Gastrocnemius medialis (tissue), 4 donors: Measurements from ENCODE around the gene TM9SF2. TPM values are rescaled to one million over a fixed set of nuclear protein-coding genes. Genes with fewer than 3 reads are reported as not detected.

Experiments used
- ATAC-seq, 2 donors: fragments of 150-250 bp; one replicate each; pipeline ENCODE4 v1.9.1; 2016
- DNase-seq, 2 donors: peaks; one replicate each; pipeline ENCODE4 v3.0.0-alpha.2; 2019
- H3K27ac ChIP-seq, 4 donors: fragments of 200-600 bp; sonication (generic); 1 replicate in 1 of 4; 2 replicates in 3 of 4; pipeline ENCODE4 v1.5.1; 2016 to 2018; ENCODE audit warnings: mild to moderate bottlenecking in 2 of 4, moderate library complexity in 1 of 4
- H3K27me3 ChIP-seq, 3 donors: fragments of 200-600 bp; sonication (generic) in 2 of 3; 1 replicate in 1 of 3; 2 replicates in 2 of 3; pipeline versions ENCODE4 v1.5.1 to v1.6.0; 2016 to 2019; ENCODE audit warnings: mild to moderate bottlenecking in 1 of 3, moderate library complexity in 1 of 3
- H3K36me3 ChIP-seq, 2 donors: fragments of 200-600 bp; sonication (generic) in 1 of 2; one replicate each; pipeline ENCODE4 v1.5.1; 2017 to 2018
- H3K4me1 ChIP-seq, 2 donors: fragments of 200-600 bp; sonication (generic) in 1 of 2; one replicate each; pipeline ENCODE4 v1.5.1; 2016 to 2017; ENCODE audit warnings: mild to moderate bottlenecking in 2 of 2
- H3K4me3 ChIP-seq, 4 donors: fragments of 200-600 bp; sonication (generic) in 3 of 4; 1 replicate in 1 of 4; 2 replicates in 3 of 4; pipeline ENCODE4 v1.5.1; 2016 to 2019; ENCODE audit warnings: mild to moderate bottlenecking in 2 of 4
- H3K9me3 ChIP-seq, 3 donors: fragments of 200-600 bp; sonication (generic) in 2 of 3; 1 replicate in 1 of 3; 2 replicates in 2 of 3; pipeline ENCODE4 v1.5.1; 2016 to 2019
- CTCF ChIP-seq, 5 experiments: fragments of 450-650 bp in 3 of 5; fragments of 200-600 bp in 2 of 5; sonication (generic) in 2 of 5; IDR thresholded peaks in 4 of 5; conservative IDR thresholded peaks in 1 of 5; 1 replicate in 4 of 5; 2 replicates in 1 of 5; pipeline ENCODE4 v1.5.1; 2016 to 2019; ENCODE audit warnings: antibody characterized with exemption in 5 of 5, mild to moderate bottlenecking in 3 of 5, moderate library complexity in 3 of 5
- POLR2A ChIP-seq, 2 donors: fragments of 450-650 bp; IDR thresholded peaks; one replicate each; pipeline ENCODE4 v1.6.1; 2017; ENCODE audit warnings: antibody characterized with exemption in 2 of 2, mild to moderate bottlenecking in 2 of 2, moderate library complexity in 2 of 2
- in situ Hi-C, 4 donors: fragments of 200-750 bp; cut with MboI; loops; one replicate each; pipeline versions ENCODE4 v1.15.0 to v1.8.0; 2017; ENCODE audit warnings: low sequenced_read_pairs in 4 of 4
- intact Hi-C: fragments of 100-400 bp; cut with DNase I; formaldehyde crosslinking; loops from one replicate; pipeline ENCODE4 v1.15.1; 2023; ENCODE audit warnings: low total_unique reads
- total RNA-seq, 4 donors: library from RNA; depleted of rRNA; stranded (reverse); fragments of >200 nt; gene quantifications; one replicate each; pipeline versions ENCODE4 v1.1.0 to v1.2.3, GENCODE V29; 2016

Gene TM9SF2
- total RNA-seq, 4 donors from 2014 or later = 47.3 to 69.9 (median 55.7) TPM

- Histone ChIP-seq H3K27ac (no peak overlapping the region), H3K4me3 (no peak overlapping the region), H3K36me3 (peaks cover 0 to 86% of the 10 kb centered on the region in 2 donors), H3K4me1 (no peaks in the 10 kb centered on the region), H3K9me3 (no peaks in the 10 kb centered on the region), H3K27me3 (no peaks in the 10 kb centered on the region)
- no peak for TF ChIP-seq POLR2A (IDR thresholded peaks at IDR 0.05)
- TF ChIP-seq CTCF (IDR thresholded peaks at IDR 0.05 in 4 of 5, conservative IDR thresholded peaks at IDR 0.05 in 1 of 5) = no peak
- ATAC-seq (no peak), DNase-seq (no peak)
- intact Hi-C loops = no loop called here
- in situ Hi-C loops = no loop called here
Measured at GRCh38 chr13:99555149-99555548, 53.9 kb downstream of the TM9SF2 start.

- DNase-seq (no peak), ATAC-seq (no peak)
- no peak for TF ChIP-seq CTCF (IDR thresholded peaks at IDR 0.05 in 4 of 5, conservative IDR thresholded peaks at IDR 0.05 in 1 of 5)
- no peak for TF ChIP-seq POLR2A (IDR thresholded peaks at IDR 0.05)
- H3K27ac ChIP-seq = no peak overlapping the region
- no peak overlapping the region for H3K4me3 ChIP-seq
- H3K27me3 ChIP-seq = no peaks in the 10 kb centered on the region
- H3K36me3 ChIP-seq = peaks cover 0 to 86% of the 10 kb centered on the region in 2 donors
- H3K9me3 ChIP-seq = no peaks in the 10 kb centered on the region
- intact Hi-C loops = no loop called here
- H3K4me1 ChIP-seq = no peaks in the 10 kb centered on the region
- in situ Hi-C loops = no loop called here
Measured at GRCh38 chr13:99556867-99557443, 55.7 kb downstream of the TM9SF2 start.

- intact Hi-C loops (no loop called here), in situ Hi-C loops (no loop called here)
- DNase-seq = no peak
- H3K27ac ChIP-seq = no peak overlapping the region
- TF ChIP-seq POLR2A (IDR thresholded peaks at IDR 0.05) (no peak), CTCF (IDR thresholded peaks at IDR 0.05 in 4 of 5, conservative IDR thresholded peaks at IDR 0.05 in 1 of 5) (no peak)
- no peaks in the 10 kb centered on the region for H3K27me3 ChIP-seq
- ATAC-seq = no peak
- H3K36me3 ChIP-seq = peaks cover 0 to 79% of the 10 kb centered on the region in 2 donors
- H3K9me3 ChIP-seq = no peaks in the 10 kb centered on the region
- no peak overlapping the region for H3K4me3 ChIP-seq
- H3K4me1 ChIP-seq = no peaks in the 10 kb centered on the region
Measured at GRCh38 chr13:99558570-99559180, 57.4 kb downstream of the TM9SF2 start.

- no peak overlapping the region for H3K4me3 ChIP-seq
- TF ChIP-seq CTCF (IDR thresholded peaks at IDR 0.05 in 4 of 5, conservative IDR thresholded peaks at IDR 0.05 in 1 of 5) (no peak), POLR2A (IDR thresholded peaks at IDR 0.05) (no peak)
- H3K27ac ChIP-seq = no peak overlapping the region
- no peaks in the 10 kb centered on the region for H3K4me1 ChIP-seq
- H3K9me3 ChIP-seq = no peaks in the 10 kb centered on the region
- no peaks in the 10 kb centered on the region for H3K27me3 ChIP-seq
- H3K36me3 ChIP-seq = peaks cover 0 to 81% of the 10 kb centered on the region in 2 donors
- in situ Hi-C loops = no loop called here
- DNase-seq (no peak), ATAC-seq (no peak)
- intact Hi-C loops = no loop called here
Measured at GRCh38 chr13:99559560-99559959, 58.3 kb downstream of the TM9SF2 start.
